ENCODE results near the gene ANKS1B. TPM values are rescaled to one million over a fixed set of nuclear protein-coding genes. Genes with fewer than 3 reads are reported as not detected.

Gene ANKS1B
- total and polyA plus RNA-seq, 3 experiments from 2014 or later = 0.39 to 0.60 TPM; not detected in 1

DNA sequence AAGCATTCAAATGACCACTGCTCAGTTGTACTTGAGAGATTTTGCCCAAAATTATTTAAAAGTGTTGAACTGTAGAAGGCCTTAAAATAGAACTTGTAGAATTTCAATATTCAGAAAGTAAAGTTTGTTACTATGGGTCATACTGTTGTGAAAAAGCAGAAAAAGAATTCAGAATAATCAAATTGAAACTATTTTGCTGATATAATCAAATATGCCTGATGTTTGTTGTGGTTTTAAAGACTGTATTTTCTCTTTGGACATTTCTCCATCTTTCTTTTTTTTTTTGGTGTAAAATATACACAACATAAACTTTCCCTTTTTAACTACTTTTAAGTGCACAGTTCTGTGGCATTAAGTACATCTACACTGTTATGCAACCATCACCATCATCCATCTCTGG, 964.9 kb downstream of the ANKS1B start:
- no peak for DNase-seq
- POLR2A ChIA-PET = no interaction called here

DNA sequence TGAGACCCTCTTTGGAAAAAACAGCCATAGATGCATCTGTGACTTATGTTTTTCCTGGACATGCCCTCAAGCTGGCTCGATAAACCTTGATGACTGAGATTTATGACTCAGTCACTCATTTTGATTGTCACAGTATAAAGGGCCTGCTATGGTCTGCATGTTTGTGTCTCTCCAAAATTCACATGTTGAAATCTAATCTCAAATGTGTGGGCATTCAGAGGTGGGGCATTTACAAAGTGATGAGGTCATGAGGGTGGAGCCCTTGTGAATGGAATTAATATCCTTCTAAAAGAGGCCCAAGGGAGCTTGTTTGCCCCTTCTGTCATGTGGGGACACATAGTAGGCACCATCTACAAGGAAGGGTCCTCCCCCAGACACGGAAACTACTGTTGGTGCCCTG, 966.8 kb downstream of the ANKS1B start:
- H3K27me3 Mint-ChIP-seq = peaks cover 2 to 8% of the 10 kb centered on the region in 2 donors
- no peaks in the 10 kb centered on the region for H3K36me3 Mint-ChIP-seq
- Histone ChIP-seq H3K36me3 (ENCODE audit: insufficient read depth, low read length) (no peaks in the 10 kb centered on the region), H3K4me3 (ENCODE audit: low read length) (no peak overlapping the region), H3K27ac (ENCODE audit: low read depth, low read length) (no peak overlapping the region), H3K9me3 (ENCODE audit: low read length) (no peaks in the 10 kb centered on the region), H3K4me1 (ENCODE audit: insufficient read depth, low read length) (no peaks in the 10 kb centered on the region), H3K27me3 (ENCODE audit: insufficient read depth, low read length, poor library complexity, severe bottlenecking) (no peaks in the 10 kb centered on the region)
- no peak overlapping the region for H3K4me3 Mint-ChIP-seq
- ChIA-PET POLR2A (no interaction called here), CTCF (no interaction called here)
- H3K27ac Mint-ChIP-seq = no peak overlapping the region
- peaks cover 0 to 6% (median 4%) of the 10 kb centered on the region in 5 donors for H3K9me3 Mint-ChIP-seq
- DNase-seq = no peak
- no peaks in the 10 kb centered on the region for H3K4me1 Mint-ChIP-seq

More for the DNA sequence above, 964.9 kb downstream of the ANKS1B start:
- H3K27me3 ChIP-seq (ENCODE audit: insufficient read depth, low read length, poor library complexity, severe bottlenecking) = no peaks in the 10 kb centered on the region
- no peaks in the 10 kb centered on the region for H3K4me1 Mint-ChIP-seq
- H3K4me3 ChIP-seq (ENCODE audit: low read length) = no peak overlapping the region
- peaks cover 0 to 6% (median 4%) of the 10 kb centered on the region in 5 donors for H3K9me3 Mint-ChIP-seq
- H3K36me3 ChIP-seq (ENCODE audit: insufficient read depth, low read length) = no peaks in the 10 kb centered on the region
- H3K4me3 Mint-ChIP-seq = no peak overlapping the region
- no peaks in the 10 kb centered on the region for H3K4me1 ChIP-seq (ENCODE audit: insufficient read depth, low read length)
- CTCF ChIA-PET = no interaction called here
- H3K27ac Mint-ChIP-seq = no peak overlapping the region
- no peak overlapping the region for H3K27ac ChIP-seq (ENCODE audit: low read depth, low read length)
- H3K9me3 ChIP-seq (ENCODE audit: low read length) = no peaks in the 10 kb centered on the region
- peaks cover under 1 to 2% of the 10 kb centered on the region in 2 donors for H3K27me3 Mint-ChIP-seq
- H3K36me3 Mint-ChIP-seq = no peaks in the 10 kb centered on the region

DNA sequence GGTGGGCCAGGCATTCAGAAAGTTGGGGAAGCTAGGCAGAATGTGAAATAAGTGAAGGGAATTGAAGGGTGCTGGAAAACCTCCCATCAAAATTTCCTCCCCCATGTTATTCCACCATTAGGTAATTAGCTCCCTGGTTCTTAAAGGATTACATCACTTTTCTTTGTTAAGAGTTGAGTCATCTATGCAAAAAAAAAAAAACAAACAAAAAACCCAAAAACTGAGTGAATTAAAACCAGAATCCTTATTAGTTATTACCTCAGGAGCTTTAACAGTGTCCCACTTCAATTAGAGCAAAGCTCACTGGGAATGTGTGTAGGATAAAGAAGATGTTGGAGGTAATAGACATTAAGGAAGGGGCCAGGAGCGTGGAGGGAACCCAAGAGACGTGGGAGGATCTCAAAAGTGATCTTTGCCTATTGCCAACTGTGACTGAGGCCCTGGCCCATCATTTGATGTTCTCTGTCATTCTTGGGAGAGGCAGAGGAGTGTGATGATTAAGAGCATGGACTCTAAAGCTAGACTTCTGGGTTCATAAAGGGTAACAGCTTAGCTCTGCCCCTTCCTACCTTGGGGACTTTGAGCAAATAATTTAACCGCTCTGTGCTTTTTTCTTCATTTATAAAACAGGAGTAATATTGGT, 975.0 kb downstream of the ANKS1B start:
- Mint-ChIP-seq H3K27me3 (peaks cover 6 to 21% of the 10 kb centered on the region in 2 donors), H3K36me3 (no peaks in the 10 kb centered on the region), H3K9me3 (peaks cover 0 to 3% (median 2%) of the 10 kb centered on the region in 5 donors), H3K4me3 (no peak overlapping the region), H3K4me1 (no peaks in the 10 kb centered on the region), H3K27ac (no peak overlapping the region)
- ChIA-PET CTCF (no interaction called here), POLR2A (no interaction called here)
- no peak for DNase-seq
- H3K36me3 ChIP-seq (ENCODE audit: insufficient read depth, low read length) = no peaks in the 10 kb centered on the region
- no peaks in the 10 kb centered on the region for H3K9me3 ChIP-seq (ENCODE audit: low read length)
- no peaks in the 10 kb centered on the region for H3K4me1 ChIP-seq (ENCODE audit: insufficient read depth, low read length)
- no peak overlapping the region for H3K27ac ChIP-seq (ENCODE audit: low read depth, low read length)
- no peak overlapping the region for H3K4me3 ChIP-seq (ENCODE audit: low read length)
- H3K27me3 ChIP-seq (ENCODE audit: insufficient read depth, low read length, poor library complexity, severe bottlenecking) = no peaks in the 10 kb centered on the region

DNA sequence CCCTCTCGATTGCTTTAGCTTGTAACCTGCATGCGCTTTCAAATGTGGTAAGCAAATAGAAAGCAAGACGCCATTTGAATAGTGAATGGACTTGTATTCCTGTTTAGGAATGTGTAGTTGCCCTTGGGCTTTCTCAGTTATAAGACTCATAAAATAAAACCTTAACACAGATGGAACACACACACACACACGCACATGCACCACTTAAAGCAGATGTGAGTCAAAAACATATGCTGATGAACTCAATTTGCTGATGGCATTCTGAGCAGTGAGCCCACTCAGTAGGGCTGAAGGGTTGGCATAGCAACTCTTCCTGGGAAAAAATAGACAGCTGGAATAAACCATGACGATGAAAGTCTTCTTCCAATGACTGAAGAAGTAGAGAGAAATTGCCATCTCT, 979.1 kb downstream of the ANKS1B start:
- Histone ChIP-seq H3K9me3 (ENCODE audit: low read length) (no peaks in the 10 kb centered on the region), H3K27me3 (ENCODE audit: insufficient read depth, low read length, poor library complexity, severe bottlenecking) (peaks cover 3% of the 10 kb centered on the region), H3K4me3 (ENCODE audit: low read length) (no peak overlapping the region), H3K36me3 (ENCODE audit: insufficient read depth, low read length) (no peaks in the 10 kb centered on the region), H3K4me1 (ENCODE audit: insufficient read depth, low read length) (no peaks in the 10 kb centered on the region), H3K27ac (ENCODE audit: low read depth, low read length) (no peak overlapping the region)
- CTCF ChIA-PET = no interaction called here
- Mint-ChIP-seq H3K27ac (no peak overlapping the region), H3K4me1 (no peaks in the 10 kb centered on the region), H3K4me3 (no peak overlapping the region), H3K27me3 (peaks cover 3 to 6% of the 10 kb centered on the region in 2 donors), H3K36me3 (no peaks in the 10 kb centered on the region), H3K9me3 (no peaks in the 10 kb centered on the region)
- DNase-seq = no peak
- POLR2A ChIA-PET = no interaction called here

DNA sequence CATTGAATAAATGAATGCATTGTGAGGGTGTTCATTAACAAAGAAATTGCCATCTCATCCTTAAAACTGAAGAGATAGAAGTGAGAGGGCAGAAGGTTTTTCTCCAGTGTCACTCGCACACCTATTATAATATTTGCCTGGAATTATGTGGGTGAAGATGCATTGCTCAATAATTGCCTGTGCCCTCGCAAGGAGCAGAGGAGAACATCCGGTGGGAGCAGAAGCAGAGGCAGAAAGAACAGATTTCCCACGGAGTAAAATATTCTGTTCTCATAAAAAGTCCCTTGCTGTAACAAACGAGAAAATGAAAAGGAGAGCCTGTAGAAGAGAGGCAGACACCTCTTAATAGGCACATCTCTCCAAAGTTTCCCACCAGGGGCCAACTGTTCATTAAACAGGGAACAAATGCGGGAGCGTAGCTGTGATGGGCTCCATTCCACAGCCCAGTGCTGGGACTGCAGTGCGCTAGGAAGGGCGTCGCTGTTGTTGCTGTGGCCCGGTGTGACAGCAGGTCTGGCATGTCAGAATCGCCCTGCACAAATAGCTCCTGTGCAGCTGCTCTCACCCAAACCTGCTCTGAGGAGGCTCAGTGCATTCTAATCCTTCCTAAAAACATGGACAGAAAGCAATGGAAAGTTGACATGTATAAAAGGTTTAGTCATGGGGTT, 979.8 kb downstream of the ANKS1B start:
- H3K36me3 ChIP-seq (ENCODE audit: insufficient read depth, low read length) = no peaks in the 10 kb centered on the region
- ChIA-PET POLR2A (no interaction called here), CTCF (no interaction called here)
- Mint-ChIP-seq H3K36me3 (no peaks in the 10 kb centered on the region), H3K27ac (no peak overlapping the region), H3K4me1 (no peaks in the 10 kb centered on the region), H3K4me3 (no peak overlapping the region), H3K9me3 (no peaks in the 10 kb centered on the region), H3K27me3 (peaks cover 3 to 6% of the 10 kb centered on the region in 2 donors)
- no peaks in the 10 kb centered on the region for H3K9me3 ChIP-seq (ENCODE audit: low read length)
- H3K4me3 ChIP-seq (ENCODE audit: low read length) = no peak overlapping the region
- no peak overlapping the region for H3K27ac ChIP-seq (ENCODE audit: low read depth, low read length)
- H3K4me1 ChIP-seq (ENCODE audit: insufficient read depth, low read length) = no peaks in the 10 kb centered on the region
- peaks cover 3% of the 10 kb centered on the region for H3K27me3 ChIP-seq (ENCODE audit: insufficient read depth, low read length, poor library complexity, severe bottlenecking)
- DNase-seq = no peak

DNA sequence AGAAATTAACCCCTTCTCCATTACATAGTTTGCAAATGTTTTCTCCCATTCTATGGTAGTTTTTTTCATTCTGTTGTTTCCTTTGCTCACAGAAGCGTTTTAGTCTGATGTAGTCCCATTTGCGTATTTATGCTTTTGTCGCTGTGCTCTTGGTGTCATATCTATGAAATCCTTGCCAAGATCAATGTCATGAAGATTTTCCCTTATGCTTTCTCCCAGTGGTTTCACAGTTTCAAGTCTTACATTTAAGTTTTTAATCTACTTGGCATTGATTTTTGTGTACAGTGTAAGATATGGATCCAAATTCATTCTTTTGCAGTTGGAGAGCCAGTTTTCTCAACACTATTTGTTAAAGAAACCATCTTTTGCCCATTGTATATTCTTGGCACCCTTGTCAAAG, 982.0 kb downstream of the ANKS1B start:
- H3K27ac Mint-ChIP-seq = no peak overlapping the region
- POLR2A ChIA-PET = no interaction called here
- no peak for DNase-seq

DNA sequence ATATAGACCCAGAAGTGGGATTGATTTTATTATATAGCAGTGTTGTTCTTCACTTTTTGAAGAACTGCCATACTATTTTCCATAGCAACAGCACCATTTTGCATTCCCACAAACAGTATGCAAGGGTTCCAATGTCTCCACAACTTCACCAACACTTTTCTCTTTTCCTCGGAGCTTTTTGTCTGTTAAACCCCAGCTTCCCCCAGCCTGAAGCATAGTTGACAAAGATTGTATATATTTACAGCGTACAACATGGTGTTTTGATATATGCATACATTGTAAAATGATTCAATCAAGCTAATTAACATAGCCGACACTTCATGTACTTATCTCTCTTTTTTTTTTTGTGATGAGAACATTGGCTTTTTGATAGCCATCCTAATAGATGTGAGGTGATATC, 982.6 kb downstream of the ANKS1B start:
- no peak overlapping the region for H3K27ac ChIP-seq (ENCODE audit: low read depth, low read length)
- CTCF ChIA-PET = no interaction called here
- H3K9me3 Mint-ChIP-seq = no peaks in the 10 kb centered on the region
- H3K27ac Mint-ChIP-seq = no peak overlapping the region
- H3K4me3 Mint-ChIP-seq = no peak overlapping the region
- POLR2A ChIA-PET = no interaction called here
- H3K36me3 Mint-ChIP-seq = no peaks in the 10 kb centered on the region
- DNase-seq = no peak
- no peaks in the 10 kb centered on the region for H3K9me3 ChIP-seq (ENCODE audit: low read length)
- no peaks in the 10 kb centered on the region for H3K36me3 ChIP-seq (ENCODE audit: insufficient read depth, low read length)
- peaks cover 3% of the 10 kb centered on the region for H3K27me3 ChIP-seq (ENCODE audit: insufficient read depth, low read length, poor library complexity, severe bottlenecking)
- H3K4me1 Mint-ChIP-seq = no peaks in the 10 kb centered on the region
- no peaks in the 10 kb centered on the region for H3K4me1 ChIP-seq (ENCODE audit: insufficient read depth, low read length)
- H3K27me3 Mint-ChIP-seq = no peaks in the 10 kb centered on the region
- H3K4me3 ChIP-seq (ENCODE audit: low read length) = no peak overlapping the region

More for the DNA sequence above, 982.0 kb downstream of the ANKS1B start:
- Histone ChIP-seq H3K4me3 (ENCODE audit: low read length) (no peak overlapping the region), H3K27ac (ENCODE audit: low read depth, low read length) (no peak overlapping the region), H3K4me1 (ENCODE audit: insufficient read depth, low read length) (no peaks in the 10 kb centered on the region), H3K36me3 (ENCODE audit: insufficient read depth, low read length) (no peaks in the 10 kb centered on the region), H3K27me3 (ENCODE audit: insufficient read depth, low read length, poor library complexity, severe bottlenecking) (peaks cover 3% of the 10 kb centered on the region), H3K9me3 (ENCODE audit: low read length) (no peaks in the 10 kb centered on the region)
- Mint-ChIP-seq H3K36me3 (no peaks in the 10 kb centered on the region), H3K27me3 (no peaks in the 10 kb centered on the region), H3K4me1 (no peaks in the 10 kb centered on the region), H3K9me3 (no peaks in the 10 kb centered on the region), H3K4me3 (no peak overlapping the region)
- CTCF ChIA-PET = no interaction called here

DNA sequence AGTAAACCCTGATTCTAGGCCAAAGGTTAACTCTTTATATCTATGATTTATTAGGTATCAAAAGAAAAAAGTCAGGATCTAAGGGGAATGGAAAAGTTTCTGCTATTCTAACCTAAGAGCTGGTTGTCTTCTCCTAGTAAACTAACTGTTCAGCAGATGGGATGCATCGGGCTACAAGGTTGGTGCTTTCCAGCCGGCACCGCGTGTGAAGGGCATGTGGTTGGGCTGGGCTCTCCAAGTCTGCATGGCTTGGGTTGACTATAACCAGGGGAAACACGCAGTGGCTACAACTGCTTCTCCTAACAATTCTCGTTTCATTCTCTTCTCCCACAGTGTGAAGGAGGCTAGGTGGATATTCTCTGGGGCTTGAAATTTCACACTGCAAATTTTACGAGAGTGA, 985.2 kb downstream of the ANKS1B start:
- H3K9me3 ChIP-seq (ENCODE audit: low read length) = no peaks in the 10 kb centered on the region
- H3K36me3 ChIP-seq (ENCODE audit: insufficient read depth, low read length) = no peaks in the 10 kb centered on the region
- no peaks in the 10 kb centered on the region for H3K4me1 Mint-ChIP-seq
- DNase-seq = no peak
- H3K9me3 Mint-ChIP-seq = no peaks in the 10 kb centered on the region
- no peak overlapping the region for H3K27ac ChIP-seq (ENCODE audit: low read depth, low read length)
- ChIA-PET POLR2A (no interaction called here), CTCF (interaction anchor here (1.5 kb wide), 1 partner anchor 9 kb away, joined by 3 read pairs; no protein-coding TSS in a partner anchor)
- peaks cover 3% of the 10 kb centered on the region for H3K27me3 ChIP-seq (ENCODE audit: insufficient read depth, low read length, poor library complexity, severe bottlenecking)
- no peaks in the 10 kb centered on the region for H3K4me1 ChIP-seq (ENCODE audit: insufficient read depth, low read length)
- no peaks in the 10 kb centered on the region for H3K36me3 Mint-ChIP-seq
- H3K4me3 ChIP-seq (ENCODE audit: low read length) = no peak overlapping the region
- no peak overlapping the region for H3K27ac Mint-ChIP-seq
- peak overlapping the region in 1 of 7 donors; percentile 59 for H3K4me3 Mint-ChIP-seq
- H3K27me3 Mint-ChIP-seq = peaks cover 0 to 5% of the 10 kb centered on the region in 2 donors
